ENCODE measurements around the gene MACF1.
"Not testable (repeated sequence)": the region's sequence is repeated elsewhere in the genome, so short reads cannot be mapped to it uniquely, and the experiment has no call there.

The MACF1 gene

GRCh38 chr1:39466413-39467107 is 262.1 kb downstream of the MACF1 start:
- 92 to 93% methylated on average over 3 of the region's 3 CpGs for WGBS, 2 experiments
- Histone ChIP-seq H3K9me3 (ENCODE audit: control insufficient read depth, low read length) (no peaks in the 10 kb centered on the region), H3K4me1 (ENCODE audit: control insufficient read depth, insufficient read depth, low read length) (no peaks in the 10 kb centered on the region), H3K4me3 (ENCODE audit: insufficient read depth, low read depth, low read length) (no peak overlapping the region), H3K27me3 (ENCODE audit: control insufficient read depth, insufficient read depth, low read length, poor library complexity, severe bottlenecking) (no peaks in the 10 kb centered on the region), H3K36me3 (ENCODE audit: control insufficient read depth, insufficient read depth, low read length) (peaks cover 62% of the 10 kb centered on the region), H3K27ac (ENCODE audit: insufficient read depth, low read depth, low read length, poor library complexity, severe bottlenecking) (no peak overlapping the region)

GRCh38 chr1:39467108-39467720 is 262.7 kb downstream of the MACF1 start:
- not testable (repeated sequence) for H3K4me3 ChIP-seq (ENCODE audit: insufficient read depth, low read depth, low read length); H3K27ac ChIP-seq (ENCODE audit: insufficient read depth, low read depth, low read length, poor library complexity, severe bottlenecking); H3K4me1 ChIP-seq (ENCODE audit: control insufficient read depth, insufficient read depth, low read length); H3K27me3 ChIP-seq (ENCODE audit: control insufficient read depth, insufficient read depth, low read length, poor library complexity, severe bottlenecking); H3K9me3 ChIP-seq (ENCODE audit: control insufficient read depth, low read length)
- 86 to 95% methylated on average over 15 of the region's 16 CpGs for WGBS, 2 experiments
- H3K36me3 ChIP-seq (ENCODE audit: control insufficient read depth, insufficient read depth, low read length), result peaks cover 56% of the 10 kb centered on the region

- Histone ChIP-seq H3K27ac (ENCODE audit: insufficient read depth, low read depth, low read length, poor library complexity, severe bottlenecking) (no peak overlapping the region), H3K36me3 (ENCODE audit: control insufficient read depth, insufficient read depth, low read length) (peaks cover 50% of the 10 kb centered on the region), H3K4me1 (ENCODE audit: control insufficient read depth, insufficient read depth, low read length) (no peaks in the 10 kb centered on the region), H3K9me3 (ENCODE audit: control insufficient read depth, low read length) (no peaks in the 10 kb centered on the region), H3K27me3 (ENCODE audit: control insufficient read depth, insufficient read depth, low read length, poor library complexity, severe bottlenecking) (no peaks in the 10 kb centered on the region), H3K4me3 (ENCODE audit: insufficient read depth, low read depth, low read length) (no peak overlapping the region)
- WGBS, 2 experiments, result 95% methylated on average over 3 of the region's 3 CpGs
Measured at GRCh38 chr1:39469150-39469549, 264.7 kb downstream of the MACF1 start.

- Histone ChIP-seq H3K4me1 (ENCODE audit: control insufficient read depth, insufficient read depth, low read length) (no peaks in the 10 kb centered on the region), H3K27ac (ENCODE audit: insufficient read depth, low read depth, low read length, poor library complexity, severe bottlenecking) (no peak overlapping the region), H3K27me3 (ENCODE audit: control insufficient read depth, insufficient read depth, low read length, poor library complexity, severe bottlenecking) (no peaks in the 10 kb centered on the region), H3K36me3 (ENCODE audit: control insufficient read depth, insufficient read depth, low read length) (peaks cover 41% of the 10 kb centered on the region), H3K4me3 (ENCODE audit: insufficient read depth, low read depth, low read length) (no peak overlapping the region), H3K9me3 (ENCODE audit: control insufficient read depth, low read length) (no peaks in the 10 kb centered on the region)
Measured at GRCh38 chr1:39470040-39470439, 265.5 kb downstream of the MACF1 start.

- Histone ChIP-seq H3K4me1 (ENCODE audit: control insufficient read depth, insufficient read depth, low read length) (no peaks in the 10 kb centered on the region), H3K36me3 (ENCODE audit: control insufficient read depth, insufficient read depth, low read length) (peaks cover 27% of the 10 kb centered on the region), H3K27me3 (ENCODE audit: control insufficient read depth, insufficient read depth, low read length, poor library complexity, severe bottlenecking) (no peaks in the 10 kb centered on the region), H3K4me3 (ENCODE audit: insufficient read depth, low read depth, low read length) (no peak overlapping the region), H3K27ac (ENCODE audit: insufficient read depth, low read depth, low read length, poor library complexity, severe bottlenecking) (no peak overlapping the region), H3K9me3 (ENCODE audit: control insufficient read depth, low read length) (no peaks in the 10 kb centered on the region)
- WGBS, 2 experiments, result 97 to 98% methylated on average over 7 of the region's 7 CpGs
Measured at GRCh38 chr1:39472826-39473225, 268.3 kb downstream of the MACF1 start.

- WGBS, 2 experiments, result 97 to 99% methylated on average over 4 of the region's 4 CpGs
- no peaks in the 10 kb centered on the region for H3K9me3 ChIP-seq (ENCODE audit: control insufficient read depth, low read length)
- no peak overlapping the region for H3K4me3 ChIP-seq (ENCODE audit: insufficient read depth, low read depth, low read length)
- no peaks in the 10 kb centered on the region for H3K4me1 ChIP-seq (ENCODE audit: control insufficient read depth, insufficient read depth, low read length)
- peaks cover 27% of the 10 kb centered on the region for H3K36me3 ChIP-seq (ENCODE audit: control insufficient read depth, insufficient read depth, low read length)
- no peaks in the 10 kb centered on the region for H3K27me3 ChIP-seq (ENCODE audit: control insufficient read depth, insufficient read depth, low read length, poor library complexity, severe bottlenecking)
- H3K27ac ChIP-seq (ENCODE audit: insufficient read depth, low read depth, low read length, poor library complexity, severe bottlenecking), result no peak overlapping the region
Measured at GRCh38 chr1:39473324-39473723, 268.8 kb downstream of the MACF1 start.

GRCh38 chr1:39474810-39475209 is 270.3 kb downstream of the MACF1 start:
- 95 to 96% methylated on average over 4 of the region's 4 CpGs for WGBS, 2 experiments
- H3K36me3 ChIP-seq (ENCODE audit: control insufficient read depth, insufficient read depth, low read length), result peaks cover 21% of the 10 kb centered on the region
- no peak overlapping the region for H3K27ac ChIP-seq (ENCODE audit: insufficient read depth, low read depth, low read length, poor library complexity, severe bottlenecking)
- no peak overlapping the region for H3K4me3 ChIP-seq (ENCODE audit: insufficient read depth, low read depth, low read length)
- no peaks in the 10 kb centered on the region for H3K4me1 ChIP-seq (ENCODE audit: control insufficient read depth, insufficient read depth, low read length)
- H3K9me3 ChIP-seq (ENCODE audit: control insufficient read depth, low read length), result no peaks in the 10 kb centered on the region
- H3K27me3 ChIP-seq (ENCODE audit: control insufficient read depth, insufficient read depth, low read length, poor library complexity, severe bottlenecking), result no peaks in the 10 kb centered on the region

GRCh38 chr1:39475551-39475950 is 271.1 kb downstream of the MACF1 start:
- 84 to 94% methylated on average over 1 of the region's 1 CpG for WGBS, 2 experiments
- H3K4me1 ChIP-seq (ENCODE audit: control insufficient read depth, insufficient read depth, low read length); H3K27ac ChIP-seq (ENCODE audit: insufficient read depth, low read depth, low read length, poor library complexity, severe bottlenecking); H3K9me3 ChIP-seq (ENCODE audit: control insufficient read depth, low read length); H3K27me3 ChIP-seq (ENCODE audit: control insufficient read depth, insufficient read depth, low read length, poor library complexity, severe bottlenecking); H3K4me3 ChIP-seq (ENCODE audit: insufficient read depth, low read depth, low read length): not testable (repeated sequence)
- peaks cover 26% of the 10 kb centered on the region for H3K36me3 ChIP-seq (ENCODE audit: control insufficient read depth, insufficient read depth, low read length)

- 88 to 93% methylated on average over 5 of the region's 5 CpGs for WGBS, 2 experiments
- no peak overlapping the region for H3K27ac ChIP-seq (ENCODE audit: insufficient read depth, low read depth, low read length, poor library complexity, severe bottlenecking)
- H3K36me3 ChIP-seq (ENCODE audit: control insufficient read depth, insufficient read depth, low read length), result peaks cover 26% of the 10 kb centered on the region
- no peaks in the 10 kb centered on the region for H3K9me3 ChIP-seq (ENCODE audit: control insufficient read depth, low read length)
- no peak overlapping the region for H3K4me3 ChIP-seq (ENCODE audit: insufficient read depth, low read depth, low read length)
- H3K4me1 ChIP-seq (ENCODE audit: control insufficient read depth, insufficient read depth, low read length), result no peaks in the 10 kb centered on the region
- no peaks in the 10 kb centered on the region for H3K27me3 ChIP-seq (ENCODE audit: control insufficient read depth, insufficient read depth, low read length, poor library complexity, severe bottlenecking)
Measured at GRCh38 chr1:39478126-39478915, 273.8 kb downstream of the MACF1 start.

GRCh38 chr1:39481289-39481688 is 276.8 kb downstream of the MACF1 start:
- WGBS, 2 experiments, result 93% methylated on average over 6 of the region's 6 CpGs
- no peaks in the 10 kb centered on the region for H3K9me3 ChIP-seq (ENCODE audit: control insufficient read depth, low read length)
- H3K4me3 ChIP-seq (ENCODE audit: insufficient read depth, low read depth, low read length), result no peak overlapping the region
- H3K4me1 ChIP-seq (ENCODE audit: control insufficient read depth, insufficient read depth, low read length), result no peaks in the 10 kb centered on the region
- no peak overlapping the region for H3K27ac ChIP-seq (ENCODE audit: insufficient read depth, low read depth, low read length, poor library complexity, severe bottlenecking)
- peaks cover 42% of the 10 kb centered on the region for H3K36me3 ChIP-seq (ENCODE audit: control insufficient read depth, insufficient read depth, low read length)
- no peaks in the 10 kb centered on the region for H3K27me3 ChIP-seq (ENCODE audit: control insufficient read depth, insufficient read depth, low read length, poor library complexity, severe bottlenecking)
